Occipital lobe (tissue), 2 donors: Measurements from ENCODE around the gene CTU2. TPM values are rescaled to one million over a fixed set of nuclear protein-coding genes. Genes with fewer than 3 reads are reported as not detected.

ENCODE experiments used
- DNase-seq: peaks from one replicate; lab custom pipeline; 2025; lab: John Stamatoyannopoulos, UW
- total RNA-seq: library from RNA; depleted of rRNA; stranded (reverse); fragments of >200 nt; gene quantifications from one replicate; pipeline ENCODE4 v1.2.3, GENCODE V29; 2014

The CTU2 gene
- total RNA-seq, 1 donor from 2014 or later = 15.9 TPM

DNA sequence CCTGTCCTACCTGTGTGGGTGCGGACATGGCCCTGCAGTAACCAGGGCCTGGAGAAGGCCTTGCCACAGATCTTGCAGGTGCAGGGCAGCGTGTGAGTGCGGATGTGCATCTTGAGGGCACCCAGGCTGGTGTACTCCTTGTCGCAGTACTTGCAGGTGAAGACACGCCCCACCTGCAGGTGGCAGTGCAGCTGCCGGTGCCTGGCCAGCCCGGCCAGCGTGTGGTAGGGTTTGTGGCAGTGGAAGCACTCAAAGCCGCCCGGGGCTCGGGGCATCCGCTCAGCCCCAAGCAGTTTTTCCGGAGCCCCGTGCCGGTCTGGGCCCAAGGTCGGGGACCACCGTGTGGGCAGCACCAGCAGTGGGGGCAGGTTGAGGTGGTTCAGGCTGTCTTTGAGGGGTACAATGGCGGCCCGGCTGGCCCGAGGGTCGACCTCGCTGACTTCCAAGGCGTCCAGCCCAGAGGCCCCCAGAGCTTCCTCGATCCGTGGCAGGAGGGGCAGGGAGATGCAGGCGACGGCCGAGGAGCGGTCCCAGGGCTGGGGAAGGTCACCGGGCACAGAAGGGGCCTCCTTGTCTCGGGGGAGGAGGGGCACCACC, 25.1 kb upstream of the CTU2 start:
- DNase-seq = no peak

DNA sequence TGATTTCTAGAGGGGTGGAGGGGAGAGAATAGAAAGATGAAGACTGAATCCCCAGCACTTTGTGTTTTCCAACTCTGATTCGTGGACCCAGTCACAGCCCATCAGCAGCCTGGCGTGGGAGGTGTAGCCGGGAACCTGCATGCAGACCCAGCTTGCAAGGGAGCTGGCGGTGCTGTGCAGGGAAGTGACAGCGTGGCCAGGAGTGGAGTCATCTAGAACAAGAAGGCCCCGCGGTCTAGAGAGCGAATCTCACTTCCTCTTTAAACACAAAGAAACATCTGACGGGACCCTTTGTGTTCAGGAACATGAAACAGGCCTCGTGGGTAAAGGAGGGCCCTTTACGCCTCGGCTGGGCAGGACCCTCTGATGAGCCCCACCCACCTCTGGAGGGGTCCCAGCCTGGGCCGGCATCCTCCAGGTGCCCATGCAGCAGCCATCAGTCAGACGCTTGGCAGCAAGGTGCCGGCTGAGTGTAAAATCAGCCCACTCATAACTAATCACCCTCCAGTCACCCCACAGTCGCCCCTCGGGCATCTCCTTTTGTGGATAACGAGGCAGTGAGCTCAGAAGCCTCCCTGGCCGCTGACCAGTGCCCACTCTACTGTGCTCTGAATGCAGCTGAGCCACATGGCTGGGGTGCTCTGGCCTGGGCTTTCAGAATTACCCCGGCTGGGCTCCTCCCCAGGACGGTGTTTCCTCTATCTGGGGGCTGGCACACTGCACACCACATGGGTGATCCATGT, 24.4 kb upstream of the CTU2 start:
- DNase-seq = peak; percentile 79

- DNase-seq = no peak
Measured at GRCh38 chr16:88684569-88685155, 21.6 kb upstream of the CTU2 start.

GRCh38 chr16:88685156-88686061, 20.9 kb upstream of the CTU2 start:
- DNase-seq = peak; percentile 31

GRCh38 chr16:88686062-88686438, 20.3 kb upstream of the CTU2 start:
- DNase-seq = no peak

- peak; percentile 42 for DNase-seq
Measured at GRCh38 chr16:88686439-88687253, 19.7 kb upstream of the CTU2 start, which contains the start of gene SNAI3. Gene SNAI3 (minus strand): TSS chr16:88686507. CDS start chr16:88686406, 101 bp downstream.

- DNase-seq = no peak
Measured at GRCh38 chr16:88687254-88687576, 19.1 kb upstream of the CTU2 start.

- DNase-seq = no peak
Measured at GRCh38 chr16:88687676-88688012, 18.7 kb upstream of the CTU2 start.

- DNase-seq = peak; percentile 58
Measured at GRCh38 chr16:88688013-88688778, 18.1 kb upstream of the CTU2 start.

GRCh38 chr16:88690341-88691128, 15.8 kb upstream of the CTU2 start:
- DNase-seq = no peak

GRCh38 chr16:88691129-88691813, 15.0 kb upstream of the CTU2 start:
- no peak for DNase-seq

DNA sequence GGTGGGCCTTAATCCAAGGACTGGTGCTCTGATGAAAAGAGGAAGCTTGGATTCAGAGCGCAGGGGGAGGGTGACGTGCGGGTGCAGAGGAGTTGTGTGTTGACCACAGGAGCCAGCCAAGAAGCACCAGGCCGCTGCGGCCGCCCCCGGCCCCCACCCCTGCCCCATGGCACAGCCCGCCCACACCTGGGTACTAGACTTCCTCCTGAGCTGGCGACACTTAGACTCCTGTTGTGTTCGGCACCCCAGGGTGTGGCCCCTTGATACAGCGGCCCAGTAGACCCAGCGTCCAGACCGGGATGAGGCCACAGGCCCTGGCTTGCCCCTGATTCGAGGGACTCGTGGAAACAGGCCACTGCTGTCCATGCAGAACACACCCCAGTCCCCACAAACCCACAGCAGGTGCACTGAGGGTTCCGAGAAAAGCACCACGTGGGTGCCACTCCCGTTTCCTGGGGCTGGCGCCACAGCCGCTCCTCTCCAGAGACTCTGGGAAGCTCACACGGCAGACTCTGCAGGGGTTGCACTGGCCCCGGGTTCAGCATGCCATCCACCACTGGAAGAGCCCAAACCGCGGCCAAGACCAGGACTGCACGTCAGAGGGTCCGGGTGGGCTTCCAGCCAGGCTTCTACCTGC, 14.3 kb upstream of the CTU2 start:
- DNase-seq = no peak

- DNase-seq = no peak
Measured at GRCh38 chr16:88692861-88693260, 13.4 kb upstream of the CTU2 start.

- DNase-seq = no peak
Measured at GRCh38 chr16:88693420-88694177, 12.7 kb upstream of the CTU2 start.

- DNase-seq = no peak
Measured at GRCh38 chr16:88694221-88695087, 11.8 kb upstream of the CTU2 start.

GRCh38 chr16:88695218-88695617, 11.1 kb upstream of the CTU2 start:
- DNase-seq = no peak

- DNase-seq = no peak
Measured at GRCh38 chr16:88695753-88696152, 10.6 kb upstream of the CTU2 start.
